K562 (cell line): ENCODE results near the gene WDR81. TPM values are rescaled to one million over a fixed set of nuclear protein-coding genes. Genes with fewer than 3 reads are reported as not detected.

Experiments used
- MEF2A ChIP-seq: IDR thresholded peaks from 2 replicates; pipeline ENCODE4 v1.6.1; 2011; ENCODE audit warnings: low read depth, mild to moderate bottlenecking, low read length, moderate library complexity; ENCODE audit not compliant: control insufficient read depth
- MLX ChIP-seq, 2 experiments: fragments of 450-650 bp in 1 of 2; sonication (generic) in 1 of 2; formaldehyde crosslinking; conservative IDR thresholded peaks; 2 replicates each; pipeline versions ENCODE4 v1.4.0 to v1.8.1; 2020 to 2022; ENCODE audit warnings: mild to moderate bottlenecking in 1 of 2, missing genetic modification reagents in 1 of 2
- NCOR1 ChIP-seq: fragments of 450-650 bp; IDR thresholded peaks from 2 replicates; pipeline ENCODE4 v1.6.1; 2016; ENCODE audit warnings: mild to moderate bottlenecking, moderate library complexity
- TAF15 ChIP-seq: fragments of 200-400 bp; formaldehyde crosslinking; IDR thresholded peaks from 2 replicates; pipeline ENCODE4 v1.6.1; 2017; ENCODE audit warnings: mild to moderate bottlenecking, low read depth, low read length, moderate library complexity
- TCFL5 ChIP-seq: fragments of 250-450 bp; sonication (Bioruptor Pico); conservative IDR thresholded peaks from 2 replicates; pipeline ENCODE4 v1.6.1; 2021; ENCODE audit warnings: mild to moderate bottlenecking, moderate library complexity, matching md5 sums
- ZNF174 ChIP-seq: fragments of 250-450 bp; sonication (Bioruptor Pico); IDR thresholded peaks from 2 replicates; pipeline ENCODE4 v1.4.0; 2020; ENCODE audit warnings: mild to moderate bottlenecking
- ZNF263 ChIP-seq: sonication (generic); formaldehyde crosslinking; IDR thresholded peaks from 2 replicates; pipeline ENCODE4 v1.8.0; 2022; ENCODE audit warnings: mild to moderate bottlenecking, missing genetic modification reagents, borderline replicate concordance
- ZNF639 ChIP-seq, 2 experiments: fragments of 200-800 bp in 1 of 2; sonication (Bioruptor generic) in 1 of 2; sonication (generic) in 1 of 2; formaldehyde crosslinking in 1 of 2; IDR thresholded peaks in 1 of 2; conservative IDR thresholded peaks in 1 of 2; 2 replicates each; pipeline versions ENCODE4 v1.5.0 to v1.6.1; 2016 to 2020; ENCODE audit warnings: missing compliant biosample characterization in 1 of 2, missing genetic modification characterization in 1 of 2, missing genetic modification reagents in 1 of 2
- polyA plus RNA-seq, 8 experiments: library from polyadenylated mRNA; depleted of rRNA in 4 of 8; stranded (reverse) in 5 of 8; unstranded in 3 of 8; fragments of >200 nt; fragmentation: Nextera tagmentation in 2 of 8; fragmentation: Illumina TruSeq in 1 of 8; extraction: Ambion mirVana in 2 of 8; extraction: Trizol in 1 of 8; gene quantifications; 2 replicates each; pipeline versions ENCODE4 v1.2.1 to v1.2.3, GENCODE V29; 2011 to 2014; ENCODE audit warnings: inconsistent platforms in 1 of 8, missing spikeins in 1 of 8
- total RNA-seq, 7 experiments: library from RNA; depleted of rRNA in 6 of 7; stranded (reverse); fragments of >200 nt in 6 of 7; fragmentation: Illumina TruSeq in 2 of 7; extraction: Trizol in 2 of 7; gene quantifications; 2 replicates each; pipeline versions ENCODE4 v1.2.1 to v1.2.3, GENCODE V29; 2011 to 2021; ENCODE audit warnings: low replicate concordance in 1 of 7
- TF ChIP-seq, protein P1 (sequence below): fragments of 250-450 bp; sonication (Bioruptor Pico); IDR thresholded peaks from 2 replicates; pipeline ENCODE4 v1.4.0; 2020; ENCODE audit warnings: mild to moderate bottlenecking, moderate library complexity
- TF ChIP-seq, protein P2 (sequence below): fragments of 250-450 bp; sonication (Bioruptor Pico); IDR thresholded peaks from 2 replicates; pipeline ENCODE4 v1.5.0; 2021; ENCODE audit warnings: mild to moderate bottlenecking, moderate library complexity
- TF ChIP-seq, protein P3 (sequence below): fragments of 450-650 bp; formaldehyde crosslinking; IDR thresholded peaks from 2 replicates; pipeline ENCODE4 v1.4.0; 2022; ENCODE audit warnings: missing genetic modification characterization
- TF ChIP-seq, protein P4 (sequence below): fragments of 450-650 bp; formaldehyde crosslinking; IDR thresholded peaks from 2 replicates; pipeline ENCODE4 v1.4.0; 2020; ENCODE audit warnings: mild to moderate bottlenecking, moderate library complexity
- TF ChIP-seq, protein P5 (sequence below): fragments of 450-650 bp; formaldehyde crosslinking; IDR thresholded peaks from 2 replicates; pipeline ENCODE4 v1.4.0; 2022; ENCODE audit warnings: mild to moderate bottlenecking, moderate library complexity

Gene WDR81
- total and polyA plus RNA-seq, 9 of the 15 experiments (the other 6 are each of a cell fraction or from before 2014, with no cell fraction given) = 0.01 to 17.1 (median 3.3) TPM

DNA sequence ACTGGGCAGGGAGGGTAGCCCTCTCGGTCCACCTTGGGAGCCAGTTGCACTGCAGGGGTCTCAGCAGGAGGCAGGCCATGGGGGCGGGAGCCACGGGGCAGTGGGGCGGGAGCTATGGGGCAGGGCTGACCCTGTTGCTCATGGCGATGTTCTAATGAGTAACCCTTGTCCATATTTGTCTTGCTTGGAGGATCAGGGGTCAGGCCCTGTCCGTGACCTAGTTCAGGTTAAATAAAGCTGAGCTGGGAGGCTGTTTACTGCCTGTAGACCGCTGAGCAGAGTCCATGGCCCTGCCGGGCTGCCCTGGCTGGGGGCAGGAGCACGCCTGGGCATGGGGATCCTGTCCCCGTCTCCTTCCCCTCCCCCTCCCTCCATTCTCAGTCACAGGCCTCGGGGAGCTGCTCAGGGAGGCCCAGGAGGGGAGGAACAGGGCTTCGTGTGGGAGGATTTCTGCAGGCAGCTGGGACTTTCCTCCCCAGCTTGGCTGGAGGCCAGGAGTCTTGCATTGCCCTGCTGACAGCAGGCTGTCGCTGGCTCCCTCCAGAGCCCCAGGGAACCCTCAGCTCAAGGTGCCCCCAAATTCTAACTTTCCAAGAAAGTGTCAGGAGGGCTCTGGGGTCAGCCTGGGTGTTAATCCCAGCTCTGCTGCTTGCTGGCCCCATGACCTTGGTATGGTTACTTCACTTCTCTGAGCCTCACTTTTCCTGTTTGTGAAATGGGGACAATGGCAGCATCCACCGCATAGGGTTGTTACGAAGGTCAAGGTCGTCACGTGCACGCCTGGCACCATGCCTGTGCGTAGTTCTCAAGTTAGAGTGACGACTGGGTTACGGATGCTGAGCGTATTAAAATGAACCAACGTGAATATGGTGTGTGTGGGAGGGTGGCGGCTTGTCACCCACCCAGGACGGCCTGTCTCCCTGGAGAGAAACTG, 12.1 kb downstream of the WDR81 start (continued):
- TF ChIP-seq, protein P1, sequence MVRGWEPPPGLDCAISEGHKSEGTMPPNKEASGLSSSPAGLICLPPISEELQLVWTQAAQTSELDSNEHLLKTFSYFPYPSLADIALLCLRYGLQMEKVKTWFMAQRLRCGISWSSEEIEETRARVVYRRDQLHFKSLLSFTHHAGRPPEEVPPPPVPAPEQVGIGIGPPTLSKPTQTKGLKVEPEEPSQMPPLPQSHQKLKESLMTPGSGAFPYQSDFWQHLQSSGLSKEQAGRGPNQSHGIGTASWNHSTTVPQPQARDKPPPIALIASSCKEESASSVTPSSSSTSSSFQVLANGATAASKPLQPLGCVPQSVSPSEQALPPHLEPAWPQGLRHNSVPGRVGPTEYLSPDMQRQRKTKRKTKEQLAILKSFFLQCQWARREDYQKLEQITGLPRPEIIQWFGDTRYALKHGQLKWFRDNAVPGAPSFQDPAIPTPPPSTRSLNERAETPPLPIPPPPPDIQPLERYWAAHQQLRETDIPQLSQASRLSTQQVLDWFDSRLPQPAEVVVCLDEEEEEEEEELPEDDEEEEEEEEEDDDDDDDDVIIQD (CRISPR knock-in tag) = no peak
- TF ChIP-seq ZNF174 (CRISPR knock-in tag) = no peak
- TF ChIP-seq MLX (CRISPR knock-in tag; conservative IDR thresholded peaks at IDR 0.05) = no peak
- no peak; the same call in 1 of the 2 replicates for TF ChIP-seq NCOR1
- TF ChIP-seq, protein P2, sequence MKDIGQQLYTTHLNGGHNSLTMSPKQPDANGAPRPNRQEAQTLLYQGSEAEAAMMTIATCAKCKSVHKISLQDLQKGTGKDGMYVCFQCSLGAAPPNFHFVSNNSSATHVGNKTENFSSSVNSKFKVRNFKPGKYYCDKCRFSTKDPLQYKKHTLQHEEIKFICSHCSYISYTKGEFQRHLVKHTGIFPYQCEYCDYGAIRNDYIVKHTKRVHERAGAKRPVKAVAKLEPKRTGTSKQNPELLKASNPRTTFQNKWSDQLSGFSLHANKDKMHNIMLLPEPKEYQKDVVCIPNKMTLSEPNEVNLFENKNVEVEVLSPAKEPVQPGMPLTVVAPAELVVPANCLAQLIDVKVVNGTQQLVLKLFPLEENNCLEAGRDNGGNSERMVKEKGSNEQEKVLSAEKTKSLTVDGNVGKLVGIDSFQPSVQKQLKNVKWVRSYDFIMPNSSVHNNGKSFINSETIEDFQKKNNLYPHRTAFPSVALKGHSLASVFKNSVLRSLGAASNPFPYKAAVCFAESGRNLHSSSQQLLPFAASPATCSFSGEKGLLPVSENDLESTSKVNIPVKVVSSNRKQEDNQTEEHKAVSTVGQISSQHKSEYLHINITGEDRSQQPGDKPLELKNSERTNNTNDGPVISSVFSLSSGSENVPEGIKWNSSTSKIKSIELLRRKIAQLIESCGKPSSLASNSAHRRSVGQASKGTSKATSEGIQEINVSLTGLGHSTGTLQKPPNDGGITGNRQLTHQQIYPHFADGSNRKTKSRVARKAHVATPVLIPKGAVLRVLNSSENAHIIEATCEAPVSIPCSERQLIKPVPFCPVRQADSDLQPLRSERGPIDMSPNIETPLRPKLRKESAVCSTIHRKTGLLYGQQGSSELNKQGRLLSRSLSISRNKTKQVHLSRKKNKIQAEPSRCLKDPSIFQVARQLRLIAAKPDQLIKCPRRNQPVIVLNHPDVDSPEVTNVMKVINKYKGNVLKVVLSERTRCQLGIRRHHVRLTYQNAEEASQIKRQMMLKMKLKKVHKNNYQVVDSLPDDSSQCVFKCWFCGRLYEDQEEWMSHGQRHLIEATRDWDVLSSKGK = no peak
- TF ChIP-seq, protein P3, sequence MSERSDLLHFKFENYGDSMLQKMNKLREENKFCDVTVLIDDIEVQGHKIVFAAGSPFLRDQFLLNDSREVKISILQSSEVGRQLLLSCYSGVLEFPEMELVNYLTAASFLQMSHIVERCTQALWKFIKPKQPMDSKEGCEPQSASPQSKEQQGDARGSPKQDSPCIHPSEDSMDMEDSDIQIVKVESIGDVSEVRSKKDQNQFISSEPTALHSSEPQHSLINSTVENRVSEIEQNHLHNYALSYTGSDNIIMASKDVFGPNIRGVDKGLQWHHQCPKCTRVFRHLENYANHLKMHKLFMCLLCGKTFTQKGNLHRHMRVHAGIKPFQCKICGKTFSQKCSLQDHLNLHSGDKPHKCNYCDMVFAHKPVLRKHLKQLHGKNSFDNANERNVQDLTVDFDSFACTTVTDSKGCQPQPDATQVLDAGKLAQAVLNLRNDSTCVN (CRISPR knock-in tag) = no peak
- TF ChIP-seq TCFL5 (CRISPR knock-in tag) = no peak
- TF ChIP-seq ZNF263 = 0 out of 2 replicates have a peak, but pooled peaks have one; percentile 44
- TF ChIP-seq, protein P4, sequence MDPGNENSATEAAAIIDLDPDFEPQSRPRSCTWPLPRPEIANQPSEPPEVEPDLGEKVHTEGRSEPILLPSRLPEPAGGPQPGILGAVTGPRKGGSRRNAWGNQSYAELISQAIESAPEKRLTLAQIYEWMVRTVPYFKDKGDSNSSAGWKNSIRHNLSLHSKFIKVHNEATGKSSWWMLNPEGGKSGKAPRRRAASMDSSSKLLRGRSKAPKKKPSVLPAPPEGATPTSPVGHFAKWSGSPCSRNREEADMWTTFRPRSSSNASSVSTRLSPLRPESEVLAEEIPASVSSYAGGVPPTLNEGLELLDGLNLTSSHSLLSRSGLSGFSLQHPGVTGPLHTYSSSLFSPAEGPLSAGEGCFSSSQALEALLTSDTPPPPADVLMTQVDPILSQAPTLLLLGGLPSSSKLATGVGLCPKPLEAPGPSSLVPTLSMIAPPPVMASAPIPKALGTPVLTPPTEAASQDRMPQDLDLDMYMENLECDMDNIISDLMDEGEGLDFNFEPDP = no peak
- TF ChIP-seq MEF2A = no peak
- TF ChIP-seq, protein P5, sequence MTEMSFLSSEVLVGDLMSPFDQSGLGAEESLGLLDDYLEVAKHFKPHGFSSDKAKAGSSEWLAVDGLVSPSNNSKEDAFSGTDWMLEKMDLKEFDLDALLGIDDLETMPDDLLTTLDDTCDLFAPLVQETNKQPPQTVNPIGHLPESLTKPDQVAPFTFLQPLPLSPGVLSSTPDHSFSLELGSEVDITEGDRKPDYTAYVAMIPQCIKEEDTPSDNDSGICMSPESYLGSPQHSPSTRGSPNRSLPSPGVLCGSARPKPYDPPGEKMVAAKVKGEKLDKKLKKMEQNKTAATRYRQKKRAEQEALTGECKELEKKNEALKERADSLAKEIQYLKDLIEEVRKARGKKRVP = no peak
- TF ChIP-seq ZNF639 (CRISPR knock-in tag; conservative IDR thresholded peaks at IDR 0.05 in 1 of 2, IDR thresholded peaks at IDR 0.05 in 1 of 2) = no peak; a peak in 1 of 4 replicates
- no peak for TF ChIP-seq TAF15
